ENCODE data around the gene LRRC40. TPM values are rescaled to one million over a fixed set of nuclear protein-coding genes. Genes with fewer than 3 reads are reported as not detected.

The LRRC40 gene
- total RNA-seq, 1 experiment from 2014 or later: 15.9 TPM

- no peak for ATAC-seq
- no TSS peak for BruUV-seq (replicated peaks)
- in situ Hi-C loops (cut with HindIII; ENCODE audit: low pct_unique_long_range_greater_than_20kb, low sequenced_read_pairs) (no loop called here), intact Hi-C loops (cut with micrococcal nuclease; ENCODE audit: unreplicated experiment) (no loop called here)
- TF ChIP-seq CTCF (IDR thresholded peaks at IDR 0.05): no peak
- TF ChIP-seq SIN3A (IDR thresholded peaks at IDR 0.05; ENCODE audit: borderline replicate concordance, insufficient read depth, low read depth, low read length): no peak
- no peak for TF ChIP-seq POLR2AphosphoS5 (IDR thresholded peaks at IDR 0.05; ENCODE audit: low read depth, low read length)
- TF ChIP-seq TCF7L2 (IDR thresholded peaks at IDR 0.05; ENCODE audit: low read depth, low read length): no peak
- no peak for TF ChIP-seq REST (IDR thresholded peaks at IDR 0.05; ENCODE audit: insufficient read depth in 1 of 2, low read depth in 2 of 2, low read length in 1 of 2)
- no peak overlapping the region for H3K4me3 ChIP-seq (ENCODE audit: low read depth in 2 of 2, low read length in 2 of 2)
- POLR2A ChIA-PET: no interaction called here
- no peak overlapping the region for H3K27ac ChIP-seq (ENCODE audit: low read length)
- no peaks in the 10 kb centered on the region for H3K9me3 ChIP-seq (ENCODE audit: control insufficient read depth, insufficient read depth, low read depth, low read length)
- DNase-seq (ENCODE audit: low read depth, low spot score): no peak
- H3K27me3 ChIP-seq (ENCODE audit: control insufficient read depth, insufficient read depth, low read length): no peaks in the 10 kb centered on the region
- H3K4me1 ChIP-seq (ENCODE audit: control insufficient read depth, insufficient read depth, low read length): no peaks in the 10 kb centered on the region; the same call in 1 of the 2 replicates
- CTCF ChIA-PET: no interaction called here
- no peaks in the 10 kb centered on the region; the same call in 1 of the 2 replicates for H3K36me3 ChIP-seq (ENCODE audit: control insufficient read depth, insufficient read depth, low read length)
Observed at GRCh38 chr1:70153739-70154138, 51.6 kb downstream of the LRRC40 start.

GRCh38 chr1:70150444-70150843 lies 54.9 kb downstream of the LRRC40 start:
- ChIA-PET CTCF (no interaction called here), POLR2A (no interaction called here)
- Histone ChIP-seq H3K27ac (ENCODE audit: low read length) (no peak overlapping the region), H3K4me3 (ENCODE audit: low read depth in 2 of 2, low read length in 2 of 2) (no peak overlapping the region), H3K36me3 (ENCODE audit: control insufficient read depth, insufficient read depth, low read length) (peaks cover 2% of the 10 kb centered on the region; the same call in 1 of the 2 replicates), H3K27me3 (ENCODE audit: control insufficient read depth, insufficient read depth, low read length) (no peaks in the 10 kb centered on the region), H3K4me1 (ENCODE audit: control insufficient read depth, insufficient read depth, low read length) (no peaks in the 10 kb centered on the region; the same call in 1 of the 2 replicates), H3K9me3 (ENCODE audit: control insufficient read depth, insufficient read depth, low read depth, low read length) (no peaks in the 10 kb centered on the region)
- no peak for DNase-seq (ENCODE audit: low read depth, low spot score)
- TF ChIP-seq TCF7L2 (IDR thresholded peaks at IDR 0.05; ENCODE audit: low read depth, low read length): no peak
- no peak for TF ChIP-seq POLR2AphosphoS5 (IDR thresholded peaks at IDR 0.05; ENCODE audit: low read depth, low read length)
- TF ChIP-seq REST (IDR thresholded peaks at IDR 0.05; ENCODE audit: insufficient read depth in 1 of 2, low read depth in 2 of 2, low read length in 1 of 2): no peak
- no peak for TF ChIP-seq SIN3A (IDR thresholded peaks at IDR 0.05; ENCODE audit: borderline replicate concordance, insufficient read depth, low read depth, low read length)
- no peak for TF ChIP-seq CTCF (IDR thresholded peaks at IDR 0.05)
- intact Hi-C loops (cut with micrococcal nuclease; ENCODE audit: unreplicated experiment): no loop called here
- no peak for ATAC-seq
- BruUV-seq (replicated peaks): no TSS peak
- in situ Hi-C loops (cut with HindIII; ENCODE audit: low pct_unique_long_range_greater_than_20kb, low sequenced_read_pairs): no loop called here

Data from Panc1 (cell line).